ENCODE measurements around the gene IGFBP2. TPM values are rescaled to one million over a fixed set of nuclear protein-coding genes. Genes with fewer than 3 reads are reported as not detected.
A peak's percentile ranks its signal among the peaks of the same experiment; 100 is the strongest.

Gene IGFBP2
- total and polyA plus RNA-seq, 7 donors = 8.2 to 33.2 (median 12.8) TPM

DNA sequence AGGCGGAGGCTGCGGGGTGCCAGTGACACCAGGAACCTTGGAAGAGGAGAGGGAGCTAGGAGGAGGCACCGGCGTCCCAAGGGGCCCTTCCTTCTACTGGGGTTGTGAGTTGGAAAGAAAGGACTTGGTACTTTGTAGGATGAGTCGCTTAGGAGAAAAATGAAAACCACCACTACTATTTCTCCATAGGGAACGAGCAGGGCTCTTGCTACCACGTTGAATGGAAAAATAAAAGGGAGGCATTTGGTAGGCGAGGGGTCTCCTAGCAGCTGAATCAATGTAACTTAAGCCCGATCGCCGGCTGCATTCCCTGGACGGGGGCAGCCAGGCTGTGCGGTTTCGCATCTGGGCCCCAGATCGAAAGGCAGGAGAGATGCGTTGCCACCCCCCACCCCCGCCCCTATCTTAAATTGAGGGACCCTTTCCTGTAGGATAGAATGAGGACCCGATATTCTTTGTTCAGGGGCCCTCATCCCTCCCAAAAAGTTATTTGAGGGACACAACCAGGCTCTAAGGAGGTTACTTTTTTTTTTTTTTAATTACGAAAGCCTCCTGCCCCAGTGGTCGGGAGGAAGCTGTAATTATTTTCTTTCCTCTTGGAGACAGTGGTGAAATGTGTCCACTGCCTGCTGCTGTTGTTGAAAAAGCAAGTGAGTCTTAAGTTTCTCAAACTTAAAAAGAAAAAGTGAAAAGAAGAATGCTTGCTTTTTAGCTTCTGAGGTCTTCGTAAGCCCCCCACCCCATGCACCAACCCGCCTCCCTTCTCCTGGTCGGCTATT lies 1.3 kb downstream of the IGFBP2 start:
- Histone ChIP-seq H3K27ac (no peak overlapping the region), H3K27me3 (ENCODE audit: insufficient read depth in 3 of 3, low read length in 2 of 3) (peaks cover 0 to 50% (median 15%) of the 10 kb centered on the region in 3 donors), H3K36me3 (ENCODE audit: insufficient read depth in 1 of 2, low read depth in 1 of 2) (no peaks in the 10 kb centered on the region), H3K9me3 (no peaks in the 10 kb centered on the region), H3K4me1 (peaks cover 4% of the 10 kb centered on the region), H3K4me3 (peak overlapping the region; percentile 70)
- ATAC-seq (no peak), DNase-seq (no peak)
- WGBS, 3 donors = 14 to 23% (median 19%) methylated on average over 23 of the region's 23 CpGs
- intact Hi-C loops (cut with DNase I) = no loop called here
- TF ChIP-seq, protein P1, sequence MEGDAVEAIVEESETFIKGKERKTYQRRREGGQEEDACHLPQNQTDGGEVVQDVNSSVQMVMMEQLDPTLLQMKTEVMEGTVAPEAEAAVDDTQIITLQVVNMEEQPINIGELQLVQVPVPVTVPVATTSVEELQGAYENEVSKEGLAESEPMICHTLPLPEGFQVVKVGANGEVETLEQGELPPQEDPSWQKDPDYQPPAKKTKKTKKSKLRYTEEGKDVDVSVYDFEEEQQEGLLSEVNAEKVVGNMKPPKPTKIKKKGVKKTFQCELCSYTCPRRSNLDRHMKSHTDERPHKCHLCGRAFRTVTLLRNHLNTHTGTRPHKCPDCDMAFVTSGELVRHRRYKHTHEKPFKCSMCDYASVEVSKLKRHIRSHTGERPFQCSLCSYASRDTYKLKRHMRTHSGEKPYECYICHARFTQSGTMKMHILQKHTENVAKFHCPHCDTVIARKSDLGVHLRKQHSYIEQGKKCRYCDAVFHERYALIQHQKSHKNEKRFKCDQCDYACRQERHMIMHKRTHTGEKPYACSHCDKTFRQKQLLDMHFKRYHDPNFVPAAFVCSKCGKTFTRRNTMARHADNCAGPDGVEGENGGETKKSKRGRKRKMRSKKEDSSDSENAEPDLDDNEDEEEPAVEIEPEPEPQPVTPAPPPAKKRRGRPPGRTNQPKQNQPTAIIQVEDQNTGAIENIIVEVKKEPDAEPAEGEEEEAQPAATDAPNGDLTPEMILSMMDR (IDR thresholded peaks at IDR 0.05) = no peak

DNA sequence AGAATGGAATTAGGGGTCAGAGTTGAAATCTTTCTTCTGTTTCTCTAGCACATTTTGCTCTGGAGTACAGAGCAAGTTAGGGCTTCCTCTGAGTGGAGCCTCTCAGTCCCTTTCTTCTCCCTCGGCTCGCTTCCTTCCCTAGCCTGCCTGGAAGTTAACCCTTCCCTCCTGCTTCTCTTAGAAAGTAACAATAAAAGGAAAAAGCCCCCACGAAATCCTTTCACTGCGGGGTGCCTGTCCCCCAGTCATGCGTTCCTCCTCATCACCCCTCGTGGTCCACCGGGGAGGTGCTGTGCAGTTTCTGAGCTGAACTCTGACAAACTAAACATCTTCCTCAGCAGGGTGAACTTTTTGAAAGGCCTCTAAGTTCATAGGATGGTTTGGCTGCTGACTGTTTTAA lies 2.0 kb downstream of the IGFBP2 start:
- Histone ChIP-seq H3K4me1 (peaks cover 4% of the 10 kb centered on the region), H3K4me3 (peak overlapping the region; percentile 70), H3K27ac (no peak overlapping the region), H3K27me3 (ENCODE audit: insufficient read depth in 3 of 3, low read length in 2 of 3) (peaks cover 0 to 50% (median 15%) of the 10 kb centered on the region in 3 donors), H3K36me3 (ENCODE audit: insufficient read depth in 1 of 2, low read depth in 1 of 2) (no peaks in the 10 kb centered on the region), H3K9me3 (no peaks in the 10 kb centered on the region)
- intact Hi-C loops (cut with DNase I) = no loop called here
- no peak for ATAC-seq
- no peak for DNase-seq
- TF ChIP-seq, protein P1 (IDR thresholded peaks at IDR 0.05) = no peak
- WGBS, 3 donors = 22 to 33% (median 24%) methylated on average over 7 of the region's 7 CpGs

DNA sequence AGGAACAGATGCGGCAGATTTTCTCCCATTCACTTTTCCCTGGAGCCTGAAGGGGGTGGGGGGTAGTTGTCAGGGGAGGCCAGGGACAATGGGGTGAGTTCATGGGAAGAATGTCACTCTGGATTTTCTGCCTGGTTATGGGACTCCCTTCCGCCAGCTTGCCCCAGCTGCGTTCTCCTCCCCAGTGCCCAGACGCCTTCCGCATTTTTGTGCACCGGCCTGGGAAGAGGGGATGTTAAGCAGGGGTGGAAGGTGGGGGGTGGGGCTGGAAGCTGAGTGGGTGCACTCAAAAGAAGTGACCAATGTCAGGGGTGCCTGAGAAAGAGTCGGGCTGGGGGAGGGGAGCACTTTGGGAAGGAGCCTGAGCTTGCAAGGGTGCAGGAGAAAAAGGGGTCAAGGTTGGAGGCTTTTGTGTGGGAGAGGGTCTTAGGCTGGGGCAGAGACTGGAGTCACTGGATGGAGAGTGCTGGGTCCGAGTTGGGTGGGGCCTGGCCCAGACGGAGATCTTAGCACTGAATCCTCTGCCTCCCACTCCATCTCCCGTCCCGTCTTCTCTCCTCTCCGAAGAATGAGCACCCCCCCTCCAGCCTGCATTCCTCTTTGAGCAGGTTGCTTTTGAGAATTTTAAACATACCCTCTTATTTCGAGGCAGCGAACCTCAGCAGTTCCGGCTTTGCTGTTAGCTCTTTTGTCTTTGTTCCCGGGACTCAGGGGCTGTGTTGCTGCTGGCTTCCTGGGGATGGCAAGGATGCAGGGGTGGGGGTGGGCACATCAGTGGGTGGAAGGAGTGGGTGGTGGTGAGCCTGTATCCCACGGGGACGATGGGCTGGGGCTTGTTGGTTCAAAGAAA lies 2.7 kb downstream of the IGFBP2 start:
- Histone ChIP-seq H3K36me3 (ENCODE audit: insufficient read depth in 1 of 2, low read depth in 1 of 2) (no peaks in the 10 kb centered on the region), H3K4me3 (peak overlapping the region; percentile 70), H3K9me3 (no peaks in the 10 kb centered on the region), H3K27me3 (ENCODE audit: insufficient read depth in 3 of 3, low read length in 2 of 3) (peaks cover 0 to 50% (median 15%) of the 10 kb centered on the region in 3 donors), H3K27ac (no peak overlapping the region), H3K4me1 (peaks cover 4% of the 10 kb centered on the region)
- intact Hi-C loops (cut with DNase I) = no loop called here
- no peak for DNase-seq
- TF ChIP-seq, protein P1 (IDR thresholded peaks at IDR 0.05) = no peak
- 34 to 46% (median 40%) methylated on average over 16 to 18 of the region's 18 CpGs for whole genome bisulfite sequencing, 3 donors
- ATAC-seq = no peak

DNA sequence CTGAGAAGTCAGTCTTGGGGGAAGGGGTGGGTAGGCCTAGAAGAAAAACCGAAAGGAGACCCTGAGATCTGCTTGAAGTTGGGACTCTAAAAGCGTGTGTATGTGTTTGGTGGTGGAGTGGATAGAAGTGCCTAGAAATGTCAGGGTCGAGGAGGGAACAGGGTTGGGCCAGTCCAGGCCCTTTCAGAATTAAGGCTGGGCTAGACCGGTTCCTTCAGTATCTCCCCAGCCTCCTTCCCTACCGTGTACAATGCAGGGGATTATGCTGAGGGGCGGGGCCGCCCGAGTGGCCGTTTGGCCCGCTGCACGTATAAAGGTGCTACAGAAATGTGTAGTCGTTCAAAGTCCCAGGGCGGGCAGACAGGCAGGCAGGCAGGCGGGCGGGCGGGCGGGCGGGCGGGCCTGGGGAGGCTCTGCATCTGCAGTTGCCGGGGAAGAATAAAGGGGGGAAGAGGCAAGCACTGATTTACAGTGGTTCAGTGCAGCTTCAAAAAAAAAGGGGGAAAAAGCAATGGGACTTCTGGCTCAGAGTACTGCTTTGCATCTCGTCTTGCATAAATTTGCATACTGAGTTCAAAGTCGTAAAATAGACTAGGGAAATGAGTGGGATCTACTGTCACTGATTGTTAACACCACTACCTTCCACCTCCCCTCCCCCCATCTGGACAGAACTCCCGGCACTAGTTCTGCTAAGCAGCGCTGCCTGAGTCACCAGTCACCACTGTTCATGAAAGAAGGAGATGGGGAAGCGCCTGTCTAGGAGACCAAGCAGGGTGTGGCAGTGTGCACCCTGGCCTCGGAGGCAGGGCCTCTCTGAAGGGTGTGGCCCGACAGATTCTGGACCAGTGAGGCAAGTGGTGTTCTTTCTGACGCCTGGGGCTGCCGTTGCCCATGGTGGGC lies 3.6 kb downstream of the IGFBP2 start:
- Histone ChIP-seq H3K9me3 (no peaks in the 10 kb centered on the region), H3K27ac (no peak overlapping the region), H3K36me3 (ENCODE audit: insufficient read depth in 1 of 2, low read depth in 1 of 2) (no peaks in the 10 kb centered on the region), H3K27me3 (ENCODE audit: insufficient read depth in 3 of 3, low read length in 2 of 3) (peaks cover 0 to 50% (median 15%) of the 10 kb centered on the region in 3 donors), H3K4me1 (peaks cover 4% of the 10 kb centered on the region), H3K4me3 (no peak overlapping the region)
- TF ChIP-seq, protein P1 (IDR thresholded peaks at IDR 0.05) = no peak
- DNase-seq (no peak), ATAC-seq (peak in 2 of 4 donors; percentile 45 to 46)
- intact Hi-C loops (cut with DNase I) = no loop called here
- WGBS, 3 donors = 34 to 46% (median 45%) methylated on average over 29 of the region's 29 CpGs

Data from psoas muscle (tissue), 8 donors.